ENCODE results near the gene BCL2L11.

BCL2L11 gene

DNA sequence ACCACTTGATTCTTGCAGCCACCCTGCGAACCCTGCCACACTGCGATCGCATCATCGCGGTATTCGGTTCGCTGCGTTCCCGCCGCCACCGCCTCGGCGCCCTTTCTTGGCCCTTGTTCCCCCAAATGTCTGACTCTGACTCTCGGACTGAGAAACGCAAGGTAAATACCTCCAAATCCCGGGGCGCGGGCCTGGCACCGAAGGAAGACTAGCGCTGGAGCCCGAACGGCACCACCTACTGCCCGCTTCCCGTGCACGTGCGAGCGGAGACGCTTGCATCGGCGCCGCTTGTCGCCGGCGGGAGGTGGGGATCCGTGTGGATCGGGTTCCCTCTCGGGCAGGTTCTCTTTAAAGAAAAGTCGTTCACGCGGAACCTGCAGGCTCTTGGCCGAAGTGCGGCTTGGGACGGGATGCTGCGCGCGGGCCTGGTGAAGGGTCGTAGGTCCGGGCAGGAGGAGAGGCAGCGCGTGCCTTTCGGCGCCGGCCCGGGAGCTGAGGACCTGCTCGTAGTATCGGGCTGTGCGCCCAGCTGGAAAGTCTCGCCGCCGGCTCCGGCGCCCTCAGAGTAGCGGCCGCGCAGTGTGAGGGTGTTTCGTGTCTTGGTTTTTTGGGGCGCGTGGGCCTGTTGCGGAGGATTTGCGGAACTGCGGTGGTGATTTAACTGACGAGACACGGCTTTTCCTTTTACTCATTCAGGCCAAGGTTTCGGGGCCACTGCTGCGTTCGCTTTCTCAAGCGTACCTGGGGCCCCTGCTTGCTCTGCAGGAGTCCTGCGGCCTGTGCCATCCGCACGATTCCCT, 514 bp downstream of the BCL2L11 start:
- Histone ChIP-seq H3K27me3 (no peaks in the 10 kb centered on the region), H3K36me3 (peaks cover 16% of the 10 kb centered on the region), H3K4me1 (no peaks in the 10 kb centered on the region), H3K9me3 (no peaks in the 10 kb centered on the region), H3K4me3 (ENCODE audit: low read depth, low read length) (peak overlapping the region; percentile 80)
- peak; percentile 29 for DNase-seq
- TF ChIP-seq, protein P1, sequence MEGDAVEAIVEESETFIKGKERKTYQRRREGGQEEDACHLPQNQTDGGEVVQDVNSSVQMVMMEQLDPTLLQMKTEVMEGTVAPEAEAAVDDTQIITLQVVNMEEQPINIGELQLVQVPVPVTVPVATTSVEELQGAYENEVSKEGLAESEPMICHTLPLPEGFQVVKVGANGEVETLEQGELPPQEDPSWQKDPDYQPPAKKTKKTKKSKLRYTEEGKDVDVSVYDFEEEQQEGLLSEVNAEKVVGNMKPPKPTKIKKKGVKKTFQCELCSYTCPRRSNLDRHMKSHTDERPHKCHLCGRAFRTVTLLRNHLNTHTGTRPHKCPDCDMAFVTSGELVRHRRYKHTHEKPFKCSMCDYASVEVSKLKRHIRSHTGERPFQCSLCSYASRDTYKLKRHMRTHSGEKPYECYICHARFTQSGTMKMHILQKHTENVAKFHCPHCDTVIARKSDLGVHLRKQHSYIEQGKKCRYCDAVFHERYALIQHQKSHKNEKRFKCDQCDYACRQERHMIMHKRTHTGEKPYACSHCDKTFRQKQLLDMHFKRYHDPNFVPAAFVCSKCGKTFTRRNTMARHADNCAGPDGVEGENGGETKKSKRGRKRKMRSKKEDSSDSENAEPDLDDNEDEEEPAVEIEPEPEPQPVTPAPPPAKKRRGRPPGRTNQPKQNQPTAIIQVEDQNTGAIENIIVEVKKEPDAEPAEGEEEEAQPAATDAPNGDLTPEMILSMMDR (IDR thresholded peaks at IDR 0.05; ENCODE audit: low read depth, low read length), result no peak

DNA sequence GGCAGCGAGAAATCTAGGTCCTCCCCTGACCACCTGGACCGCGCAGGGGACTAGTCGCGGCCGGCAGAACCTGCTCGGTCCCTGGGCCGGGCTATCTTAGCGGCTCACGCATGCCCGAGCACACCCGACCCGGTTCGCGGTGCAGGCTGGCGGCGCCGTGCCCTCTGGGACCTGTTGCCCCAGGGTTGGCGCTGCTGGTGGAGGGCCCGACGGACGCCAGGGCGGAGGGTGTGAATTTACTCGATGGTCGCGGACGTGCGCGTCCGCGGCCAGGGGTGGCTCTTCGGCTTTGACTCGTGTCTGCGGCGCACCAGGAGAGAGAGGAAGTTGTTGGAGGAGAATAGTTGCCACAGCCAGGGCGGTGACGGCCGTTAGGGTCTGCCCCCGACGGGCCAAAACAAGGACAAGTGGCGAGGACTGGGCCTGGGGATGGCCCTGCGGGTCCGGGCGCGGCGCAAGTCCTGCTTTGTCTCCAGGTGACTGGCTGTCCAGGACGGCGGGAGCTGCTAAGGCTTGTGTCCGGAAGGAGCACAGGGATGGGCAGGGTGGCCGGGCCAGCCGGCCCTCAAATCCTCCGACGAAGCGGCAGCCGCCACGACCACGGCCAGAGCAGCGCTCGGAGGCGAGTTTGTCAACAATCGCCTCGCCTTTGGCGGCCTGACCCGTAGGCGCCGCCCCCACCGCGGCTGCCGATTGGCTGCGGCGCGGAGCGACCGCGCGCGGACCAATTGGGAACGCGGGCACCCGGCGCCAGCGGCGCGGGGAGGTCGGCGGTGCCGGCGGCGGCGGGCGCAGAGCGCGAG, 1.3 kb downstream of the BCL2L11 start:
- Histone ChIP-seq H3K9me3 (no peaks in the 10 kb centered on the region), H3K4me3 (ENCODE audit: low read depth, low read length) (peak overlapping the region; percentile 80), H3K36me3 (peaks cover 16% of the 10 kb centered on the region), H3K4me1 (no peaks in the 10 kb centered on the region), H3K27me3 (no peaks in the 10 kb centered on the region)
- peak; percentile 88 for DNase-seq
- TF ChIP-seq, protein P1 (IDR thresholded peaks at IDR 0.05; ENCODE audit: low read depth, low read length), result no peak

DNA sequence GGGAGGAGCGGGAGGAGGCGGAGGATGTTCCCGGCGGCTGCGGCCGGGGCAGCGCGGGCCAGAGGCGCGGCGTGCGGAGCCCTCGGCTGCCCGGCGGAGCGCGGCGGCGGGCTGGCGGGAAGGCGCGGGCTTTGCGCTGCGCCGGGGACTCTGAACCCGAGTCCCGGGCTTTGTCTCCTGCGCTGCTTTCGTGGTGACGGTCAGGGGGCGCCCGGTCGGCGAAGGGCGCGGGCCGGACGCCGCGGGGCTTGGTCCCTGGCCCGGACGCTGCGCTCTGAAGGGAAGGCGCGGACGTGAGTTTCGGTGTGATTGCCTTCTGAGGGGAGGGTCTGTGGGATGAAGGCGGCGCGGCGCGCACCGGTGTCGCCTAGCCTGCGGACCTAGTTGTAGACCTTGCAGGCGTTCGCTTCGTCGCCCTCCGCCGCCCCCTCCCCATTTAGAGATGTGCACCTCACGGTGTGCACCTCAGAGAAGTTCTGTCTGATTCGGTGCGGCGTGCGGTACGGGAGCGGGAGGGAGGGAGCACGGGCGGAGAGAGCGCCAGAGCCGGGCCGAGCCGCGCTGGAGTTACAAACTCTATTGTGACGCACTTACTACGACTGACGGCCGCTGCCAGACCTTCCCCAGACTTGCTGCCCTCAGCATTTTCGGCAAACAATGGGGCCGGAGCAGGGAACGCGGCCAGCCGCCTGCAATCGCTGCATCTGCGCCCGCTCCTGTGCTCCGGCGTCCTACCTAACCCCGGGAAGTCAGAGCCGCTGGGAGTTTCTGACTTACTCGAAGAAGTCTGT, 2.1 kb downstream of the BCL2L11 start:
- Histone ChIP-seq H3K4me3 (ENCODE audit: low read depth, low read length) (peak overlapping the region; percentile 72), H3K9me3 (no peaks in the 10 kb centered on the region), H3K4me1 (no peaks in the 10 kb centered on the region), H3K36me3 (peaks cover 16% of the 10 kb centered on the region), H3K27me3 (no peaks in the 10 kb centered on the region)
- TF ChIP-seq, protein P1 (IDR thresholded peaks at IDR 0.05; ENCODE audit: low read depth, low read length), result no peak
- DNase-seq, result peak; percentile 63

DNA sequence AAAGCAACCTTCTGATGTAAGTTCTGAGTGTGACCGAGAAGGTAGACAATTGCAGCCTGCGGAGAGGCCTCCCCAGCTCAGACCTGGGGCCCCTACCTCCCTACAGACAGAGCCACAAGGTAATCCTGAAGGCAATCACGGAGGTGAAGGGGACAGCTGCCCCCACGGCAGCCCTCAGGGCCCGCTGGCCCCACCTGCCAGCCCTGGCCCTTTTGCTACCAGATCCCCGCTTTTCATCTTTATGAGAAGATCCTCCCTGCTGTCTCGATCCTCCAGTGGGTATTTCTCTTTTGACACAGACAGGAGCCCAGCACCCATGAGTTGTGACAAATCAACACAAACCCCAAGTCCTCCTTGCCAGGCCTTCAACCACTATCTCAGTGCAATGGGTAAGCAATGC, 3.0 kb downstream of the BCL2L11 start:
- DNase-seq, result no peak
- H3K36me3 ChIP-seq, result peaks cover 16% of the 10 kb centered on the region
- no peaks in the 10 kb centered on the region for H3K27me3 ChIP-seq
- H3K4me3 ChIP-seq (ENCODE audit: low read depth, low read length), result peak overlapping the region; percentile 72; the same call in 1 of the 2 replicates
- TF ChIP-seq, protein P1 (IDR thresholded peaks at IDR 0.05; ENCODE audit: low read depth, low read length), result no peak
- no peaks in the 10 kb centered on the region for H3K9me3 ChIP-seq
- H3K4me1 ChIP-seq, result no peaks in the 10 kb centered on the region

DNA sequence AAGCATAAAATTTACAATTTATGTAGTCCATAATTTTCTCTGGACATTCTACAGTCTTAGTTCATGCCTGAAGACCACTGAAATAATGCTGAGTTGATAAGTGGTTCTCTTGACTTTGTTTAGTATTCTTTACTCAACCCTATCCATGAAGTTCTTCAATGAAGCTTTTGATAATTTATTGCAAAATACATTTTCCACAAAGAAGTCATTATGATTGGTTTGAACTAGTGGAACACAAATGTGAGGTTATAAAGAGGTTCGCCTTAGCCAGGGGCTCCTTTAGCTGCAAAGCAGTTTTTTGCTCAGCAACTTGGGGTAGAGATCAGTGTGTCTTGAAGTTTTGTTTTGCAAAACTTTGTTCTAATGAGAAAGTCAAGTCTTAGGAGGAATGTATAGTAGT, 5.9 kb downstream of the BCL2L11 start:
- peaks cover 20% of the 10 kb centered on the region for H3K36me3 ChIP-seq
- DNase-seq, result no peak
- TF ChIP-seq, protein P1 (IDR thresholded peaks at IDR 0.05; ENCODE audit: low read depth, low read length), result no peak

More for the DNA sequence above, 5.9 kb downstream of the BCL2L11 start:
- Histone ChIP-seq H3K9me3 (no peaks in the 10 kb centered on the region), H3K4me3 (ENCODE audit: low read depth, low read length) (no peak overlapping the region), H3K4me1 (no peaks in the 10 kb centered on the region), H3K27me3 (no peaks in the 10 kb centered on the region)
